IMR-90 (cell line): ENCODE results near the gene SCGB1D1. TPM values are rescaled to one million over a fixed set of nuclear protein-coding genes. Genes with fewer than 3 reads are reported as not detected.

ENCODE experiments used
- ATAC-seq: fragments of 200-7000 bp; cut with Tn5 transposase; 2 replicates; pipeline ENCODE4 v1.9.1; 2020; ENCODE audit warnings: low read depth, mild to moderate bottlenecking, moderate library complexity
- BruUV-seq: library from RNA; stranded (reverse); fragments of 400-500 nt; replicated peaks from 2 replicates; lab custom pipeline; 2021; lab: Mats Ljungman, UMichigan
- CTCF ChIA-PET: fragments of 300-600 bp; formaldehyde crosslinking; extraction: SDS; loops from one replicate; lab custom pipeline; 2021; ENCODE audit warnings: antibody characterized with exemption; lab: Yijun Ruan, JAX
- POLR2A ChIA-PET: fragments of 300-600 bp; sonication (Branson Sonifier 250); formaldehyde crosslinking; loops from one replicate; lab custom pipeline; 2022; ENCODE audit warnings: antibody characterized with exemption; ENCODE audit not compliant: unreplicated experiment; lab: Charles Lee
- DNase-seq: peaks from one replicate; pipeline ENCODE4 v3.0.0; 2013
- H2AFZ ChIP-seq: replicated peaks from 2 replicates; pipeline ENCODE3; 2013; ENCODE audit warnings: low read length, mild to moderate bottlenecking; ENCODE audit not compliant: poor library complexity
- H2AK5ac ChIP-seq: 2 replicates; pipeline ENCODE4 v1.6.1; 2013; ENCODE audit warnings: low read depth, low read length, inconsistent platforms
- H2AK9ac ChIP-seq: replicated peaks from 2 replicates; pipeline ENCODE3; 2013; ENCODE audit warnings: mild to moderate bottlenecking, low read depth, low read length, moderate library complexity; ENCODE audit not compliant: poor library complexity
- H2BK120ac ChIP-seq: 2 replicates; pipeline ENCODE4 v1.6.1; 2013; ENCODE audit warnings: low read depth, low read length, inconsistent platforms
- H2BK15ac ChIP-seq: 3 replicates; pipeline ENCODE4 v1.6.1; 2013; ENCODE audit warnings: low read depth, low read length, inconsistent platforms
- H2BK20ac ChIP-seq: 2 replicates; pipeline ENCODE4 v1.6.1; 2013; ENCODE audit warnings: low read depth, mild to moderate bottlenecking, inconsistent platforms, low read length, moderate library complexity
- H2BK5ac ChIP-seq: 2 replicates; pipeline ENCODE4 v1.6.1; 2013; ENCODE audit warnings: mild to moderate bottlenecking, low read depth, low read length, inconsistent platforms; ENCODE audit not compliant: poor library complexity, severe bottlenecking
- H3K14ac ChIP-seq: replicated peaks from 2 replicates; pipeline ENCODE4 v1.6.1; 2013; ENCODE audit warnings: low read depth, low read length, inconsistent platforms
- H3K18ac ChIP-seq: 2 replicates; pipeline ENCODE4 v1.6.1; 2013; ENCODE audit warnings: low read depth, low read length, control low read depth
- H3K23ac ChIP-seq: 2 replicates; pipeline ENCODE4 v1.6.1; 2013; ENCODE audit warnings: low read depth, low read length, inconsistent platforms
- H3K27ac ChIP-seq: 2 replicates; pipeline ENCODE4 v1.5.1; 2013; ENCODE audit warnings: mild to moderate bottlenecking, control low read depth, low read length; ENCODE audit not compliant: insufficient read depth
- H3K27me3 ChIP-seq: 2 replicates; pipeline ENCODE4 v1.6.1; 2013; ENCODE audit warnings: low read length; ENCODE audit not compliant: control insufficient read depth, insufficient read depth
- H3K36me3 ChIP-seq: 2 replicates; pipeline ENCODE4 v1.6.1; 2013; ENCODE audit warnings: low read length, mixed read lengths; ENCODE audit not compliant: control insufficient read depth, insufficient read depth
- H3K4ac ChIP-seq: 2 replicates; pipeline ENCODE4 v1.6.1; 2013; ENCODE audit warnings: low read depth, low read length, inconsistent platforms
- H3K4me1 ChIP-seq: 2 replicates; pipeline ENCODE4 v1.6.1; 2013; ENCODE audit warnings: low read length, mixed read lengths; ENCODE audit not compliant: control insufficient read depth, insufficient read depth
- H3K4me2 ChIP-seq: 2 replicates; pipeline ENCODE4 v1.6.1; 2013; ENCODE audit warnings: low read depth, mild to moderate bottlenecking, control low read depth, low read length, moderate library complexity
- H3K4me3 ChIP-seq: 2 replicates; pipeline ENCODE4 v1.5.1; 2013; ENCODE audit warnings: low read depth, mild to moderate bottlenecking, control low read depth, low read length, moderate library complexity; ENCODE audit not compliant: insufficient read depth
- H3K56ac ChIP-seq: 2 replicates; pipeline ENCODE4 v1.6.1; 2013; ENCODE audit warnings: low read length, inconsistent platforms; ENCODE audit not compliant: insufficient read depth; ENCODE audit errors: extremely low read depth
- H3K79me1 ChIP-seq, 2 experiments: 2 replicates each; pipeline ENCODE4 v1.6.1; 2013; ENCODE audit warnings: low read length in 2 of 2, inconsistent platforms in 1 of 2, low read depth in 1 of 2
- H3K9ac ChIP-seq: 2 replicates; pipeline ENCODE4 v1.6.1; 2013; ENCODE audit warnings: low read depth, low read length, control low read depth
- H3K9me1 ChIP-seq: 2 replicates; pipeline ENCODE4 v1.6.1; 2013; ENCODE audit warnings: low read length, inconsistent platforms; ENCODE audit not compliant: insufficient read depth
- H3K9me3 ChIP-seq: 2 replicates; pipeline ENCODE4 v1.6.1; 2013; ENCODE audit warnings: low read length; ENCODE audit not compliant: control insufficient read depth, insufficient read depth
- H4K20me1 ChIP-seq: 2 replicates; pipeline ENCODE4 v1.6.1; 2013; ENCODE audit warnings: low read length, inconsistent platforms; ENCODE audit not compliant: insufficient read depth
- H4K5ac ChIP-seq: 2 replicates; pipeline ENCODE4 v1.6.1; 2013; ENCODE audit warnings: mild to moderate bottlenecking, low read depth, low read length, control low read depth
- H4K8ac ChIP-seq, 2 experiments: 2 replicates each; pipeline ENCODE4 v1.6.1; 2013; ENCODE audit warnings: low read depth in 2 of 2, low read length in 2 of 2, control low read depth in 1 of 2, inconsistent platforms in 1 of 2
- H4K91ac ChIP-seq: 2 replicates; pipeline ENCODE4 v1.6.1; 2013; ENCODE audit warnings: low read depth, low read length, inconsistent platforms; ENCODE audit not compliant: insufficient read depth
- BHLHE40 ChIP-seq: fragments of 150-350 bp; IDR thresholded peaks from 2 replicates; pipeline ENCODE4 v1.6.1; 2016; ENCODE audit warnings: mild to moderate bottlenecking, low read depth, low read length
- CEBPB ChIP-seq: IDR thresholded peaks from 2 replicates; pipeline ENCODE4 v1.6.1; 2012; ENCODE audit warnings: low read depth, low read length, improper control_type of control experiment
- CHD1 ChIP-seq: IDR thresholded peaks from 2 replicates; pipeline ENCODE4 v1.6.1; 2012; ENCODE audit warnings: low read depth, low read length, improper control_type of control experiment
- CTCF ChIP-seq: conservative IDR thresholded peaks from 2 replicates; pipeline ENCODE4 v1.5.1; 2012; ENCODE audit warnings: mild to moderate bottlenecking, low read depth, low read length, improper control_type of control experiment
- ELK1 ChIP-seq: fragments of 150-350 bp; IDR thresholded peaks from 2 replicates; pipeline ENCODE4 v1.6.1; 2016; ENCODE audit warnings: low read depth, mild to moderate bottlenecking, low read length, moderate library complexity, borderline replicate concordance
- FOS ChIP-seq: fragments of 150-350 bp; IDR thresholded peaks from 2 replicates; pipeline ENCODE4 v1.6.1; 2016; ENCODE audit warnings: low read depth, low read length
- MAFK ChIP-seq: IDR thresholded peaks from 2 replicates; pipeline ENCODE4 v1.6.1; 2012; ENCODE audit warnings: low read depth, low read length, improper control_type of control experiment
- MAZ ChIP-seq: IDR thresholded peaks from 2 replicates; pipeline ENCODE4 v1.6.1; 2012; ENCODE audit warnings: low read depth, mild to moderate bottlenecking, low read length, improper control_type of control experiment, moderate library complexity, borderline replicate concordance
- MXI1 ChIP-seq: IDR thresholded peaks from 2 replicates; pipeline ENCODE4 v1.6.1; 2012; ENCODE audit warnings: low read depth, mild to moderate bottlenecking, low read length, moderate library complexity, borderline replicate concordance
- NFE2L2 ChIP-seq: fragments of 150-350 bp; IDR thresholded peaks from 2 replicates; pipeline ENCODE4 v1.6.1; 2016; ENCODE audit warnings: low read depth, mild to moderate bottlenecking, low read length
- POLR2A ChIP-seq: IDR thresholded peaks from 2 replicates; pipeline ENCODE4 v1.6.1; 2012; ENCODE audit warnings: mild to moderate bottlenecking, low read depth, low read length
- RAD21 ChIP-seq: IDR thresholded peaks from 2 replicates; pipeline ENCODE4 v1.6.1; 2012; ENCODE audit warnings: low read length, improper control_type of control experiment
- RCOR1 ChIP-seq: IDR thresholded peaks from 2 replicates; pipeline ENCODE4 v1.6.1; 2012; ENCODE audit warnings: mild to moderate bottlenecking, low read length, improper control_type of control experiment; ENCODE audit not compliant: insufficient replicate concordance
- RFX5 ChIP-seq: IDR thresholded peaks from 2 replicates; pipeline ENCODE4 v1.8.0; 2012; ENCODE audit warnings: low read depth, mild to moderate bottlenecking, low read length, moderate library complexity
- SMC3 ChIP-seq: fragments of 150-350 bp; IDR thresholded peaks from 2 replicates; pipeline ENCODE4 v1.6.1; 2016; ENCODE audit warnings: low read depth, mild to moderate bottlenecking, antibody characterized with exemption, low read length, moderate library complexity
- USF2 ChIP-seq: fragments of 150-350 bp; IDR thresholded peaks from 2 replicates; pipeline ENCODE4 v1.6.1; 2017; ENCODE audit warnings: mild to moderate bottlenecking, antibody characterized with exemption, low read length, low read depth
- WGBS, 2 experiments: methylation state at CpG; one replicate each; pipeline versions ENCODE4 v1.1.5 to v1.1.7; 2013; ENCODE audit warnings: missing lambda C conversion rate in 2 of 2; ENCODE audit not compliant: insufficient read length in 1 of 2; ENCODE audit errors: extremely low coverage in 2 of 2; 5-methylcytosine and 5-hydroxymethylcytosine counted together
- dilution Hi-C: fragments of 300-500 bp; cut with HindIII; formaldehyde crosslinking; loops from one replicate; pipeline ENCODE4 v1.14.3; 2018; ENCODE audit warnings: low sequenced_read_pairs; ENCODE audit not compliant: unreplicated experiment
- in situ Hi-C: fragments of 300-500 bp; cut with MboI; formaldehyde crosslinking; loops from 3 replicates; pipeline ENCODE4 v1.14.3; 2019; ENCODE audit warnings: low sequenced_read_pairs, inconsistent platforms, mixed read lengths
- intact Hi-C: fragments of 100-400 bp; cut with micrococcal nuclease; formaldehyde crosslinking; loops from 2 replicates; pipeline ENCODE4 v1.10.0; 2022
- polyA plus RNA-seq, 3 experiments: library from polyadenylated mRNA; depleted of rRNA; stranded (reverse); fragments of >200 nt; gene quantifications; 2 replicates each; pipeline ENCODE4 v1.2.3, GENCODE V29; 2012; ENCODE audit warnings: low replicate concordance in 1 of 3
- total RNA-seq: library from RNA; depleted of rRNA; stranded (reverse); fragments of >200 nt; gene quantifications from 2 replicates; pipeline ENCODE4 v1.2.3, GENCODE V29; 2012

SCGB1D1 gene
- total and polyA plus RNA-seq, 2 of the 4 experiments (the other 2 are of a cell fraction): not detected

- H4K5ac ChIP-seq: no peak overlapping the region
- ChIA-PET POLR2A (interaction anchor here (0.5 kb wide), 1 partner anchor 830 kb away, joined by 3 read pairs; no protein-coding TSS in a partner anchor), CTCF (no interaction called here)
- in situ Hi-C loops (no loop called here), dilution Hi-C loops (no loop called here), intact Hi-C loops (no loop called here)
- no peak overlapping the region for H3K4me3 ChIP-seq
- H2BK20ac ChIP-seq: no peak overlapping the region
- no peak overlapping the region for H3K18ac ChIP-seq
- no peak overlapping the region for H3K4ac ChIP-seq
- H2BK120ac ChIP-seq: no peak overlapping the region
- H2AFZ ChIP-seq: no peak overlapping the region
- no peak overlapping the region for H2AK5ac ChIP-seq
- no TSS peak for BruUV-seq
- no peaks in the 10 kb centered on the region for H4K20me1 ChIP-seq
- no peaks in the 10 kb centered on the region for H3K9me1 ChIP-seq
- no peak overlapping the region for H3K27ac ChIP-seq
- DNase-seq: no peak
- H3K9me3 ChIP-seq: no peaks in the 10 kb centered on the region
- no peak overlapping the region for H3K56ac ChIP-seq
- no peaks in the 10 kb centered on the region for H3K4me1 ChIP-seq
- H3K4me2 ChIP-seq: no peak overlapping the region
- peaks cover 14% of the 10 kb centered on the region; the same call in 1 of the 2 replicates for H3K27me3 ChIP-seq
- H2AK9ac ChIP-seq: no peak overlapping the region
- no peak overlapping the region for H4K91ac ChIP-seq
- no peaks in the 10 kb centered on the region for H3K79me1 ChIP-seq
- no peak overlapping the region for H3K9ac ChIP-seq
- H4K8ac ChIP-seq: no peak overlapping the region
- TF ChIP-seq NFE2L2 (no peak), RFX5 (no peak), MAFK (no peak), CTCF (no peak), CEBPB (no peak), RAD21 (no peak), MXI1 (no peak), CHD1 (no peak), POLR2A (no peak), MAZ (no peak), ELK1 (no peak), FOS (no peak), BHLHE40 (no peak), RCOR1 (no peak), USF2 (no peak), SMC3 (no peak)
- 75% methylated on average over 2 of the region's 7 CpGs; no CpG with 5 or more reads in 1 of the 2 experiments for WGBS, 2 experiments
- H3K36me3 ChIP-seq: no peaks in the 10 kb centered on the region
- ATAC-seq: no peak
- H3K23ac ChIP-seq: no peak overlapping the region
- H2BK15ac ChIP-seq: no peak overlapping the region
- H2BK5ac ChIP-seq: no peak overlapping the region
- H3K14ac ChIP-seq: no peak overlapping the region
Observed at GRCh38 chr11:62195945-62196344, 5.9 kb downstream of the SCGB1D1 start.
